Measurements from ENCODE around the gene DNMT3B.

DNMT3B gene

GRCh38 chr20:32832664-32833063, 70.5 kb downstream of the DNMT3B start:
- TF ChIP-seq CTCF (IDR thresholded peaks at IDR 0.05; ENCODE audit: low read depth, low read length): no peak
- no peak for DNase-seq (ENCODE audit: extremely low read depth, low read depth)

DNA sequence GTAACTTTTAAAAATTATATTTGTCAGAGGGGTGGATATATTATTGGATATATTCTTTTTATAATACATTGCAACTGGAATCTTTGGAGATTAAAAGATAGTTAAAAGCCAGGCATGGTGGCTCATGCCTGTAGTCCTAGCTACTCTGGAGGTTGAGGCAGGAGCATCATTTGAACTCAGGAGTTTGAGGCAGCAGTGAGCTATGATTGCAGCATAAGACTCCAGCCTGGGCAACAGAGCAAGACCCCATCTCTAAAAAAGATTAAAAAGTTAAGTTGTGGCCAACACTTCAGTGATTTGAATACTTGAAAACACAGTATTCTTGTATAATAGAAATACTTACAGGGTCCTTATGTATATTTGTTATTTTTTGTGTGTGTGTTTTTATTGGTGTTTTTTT, 72.8 kb downstream of the DNMT3B start:
- no peak for DNase-seq (ENCODE audit: extremely low read depth, low read depth)
- no peak for TF ChIP-seq CTCF (IDR thresholded peaks at IDR 0.05; ENCODE audit: low read depth, low read length)

GRCh38 chr20:32837157-32837556, 75.0 kb downstream of the DNMT3B start:
- no peak for TF ChIP-seq CTCF (IDR thresholded peaks at IDR 0.05; ENCODE audit: low read depth, low read length)

GRCh38 chr20:32839227-32839981, 77.2 kb downstream of the DNMT3B start:
- DNase-seq (ENCODE audit: extremely low read depth, low read depth): no peak
- TF ChIP-seq CTCF (IDR thresholded peaks at IDR 0.05; ENCODE audit: low read depth, low read length): no peak

More at GRCh38 chr20:32837157-32837556, 75.0 kb downstream of the DNMT3B start:
- no peak for DNase-seq (ENCODE audit: extremely low read depth, low read depth)

- TF ChIP-seq CTCF (IDR thresholded peaks at IDR 0.05; ENCODE audit: low read depth, low read length): no peak
- no peak for DNase-seq (ENCODE audit: extremely low read depth, low read depth)
These were observed 77.7 kb downstream of the DNMT3B start for GRCh38 chr20:32839982-32840285.

DNA sequence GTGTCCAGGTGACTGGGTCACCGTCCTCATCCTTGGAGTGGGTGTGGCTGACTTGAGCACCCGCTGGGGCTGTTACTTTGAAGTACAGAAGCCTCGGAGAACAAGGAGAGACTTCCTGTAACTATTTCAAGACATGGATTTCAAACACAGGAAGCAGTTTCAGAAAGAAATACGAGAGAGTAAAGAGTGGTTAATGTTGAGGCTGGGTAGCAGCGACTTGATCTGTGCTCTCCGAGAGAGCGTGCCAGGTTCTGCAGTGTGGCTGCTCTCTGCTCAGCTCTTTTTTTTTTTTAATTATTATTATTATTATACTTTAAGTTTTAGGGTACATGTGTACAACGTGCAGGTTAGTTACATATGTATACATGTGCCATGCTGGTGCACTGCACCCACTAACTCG, 79.0 kb downstream of the DNMT3B start:
- no peak for DNase-seq (ENCODE audit: extremely low read depth, low read depth)
- TF ChIP-seq CTCF (IDR thresholded peaks at IDR 0.05; ENCODE audit: low read depth, low read length): no peak

GRCh38 chr20:32841632-32842031, 79.4 kb downstream of the DNMT3B start:
- DNase-seq (ENCODE audit: extremely low read depth, low read depth): no peak
- TF ChIP-seq CTCF (IDR thresholded peaks at IDR 0.05; ENCODE audit: low read depth, low read length): no peak
